Colonic mucosa (tissue), 4 donors: ENCODE measurements around the gene MRPL21. TPM values are rescaled to one million over a fixed set of nuclear protein-coding genes. Genes with fewer than 3 reads are reported as not detected.
A peak's percentile ranks its signal among the peaks of the same experiment; 100 is the strongest.

Experiments used
- DNase-seq: peaks from one replicate; pipeline ENCODE4 v3.0.0-alpha.2; 2020
- H3K27ac ChIP-seq: fragments of 200-600 bp; one replicate; pipeline ENCODE4 v1.8.0; 2021
- H3K27me3 ChIP-seq: fragments of 200-600 bp; one replicate; pipeline ENCODE4 v1.8.0; 2021
- H3K36me3 ChIP-seq: fragments of 200-600 bp; one replicate; pipeline ENCODE4 v1.8.0; 2021
- H3K4me1 ChIP-seq: fragments of 200-600 bp; one replicate; pipeline ENCODE4 v1.8.0; 2021; ENCODE audit warnings: mild to moderate bottlenecking
- H3K4me3 ChIP-seq: fragments of 200-600 bp; one replicate; pipeline ENCODE4 v1.8.0; 2021
- H3K9ac ChIP-seq, 2 donors: one replicate each; pipeline ENCODE4 v1.7.0; 2013; ENCODE audit warnings: control low read depth in 2 of 2, low read depth in 2 of 2, low read length in 2 of 2
- H3K9me3 ChIP-seq: fragments of 200-600 bp; one replicate; pipeline ENCODE4 v1.8.0; 2021
- CTCF ChIP-seq: fragments of 200-600 bp; IDR thresholded peaks from one replicate; pipeline ENCODE4 v1.8.0; 2022; ENCODE audit warnings: antibody characterized with exemption, mild to moderate bottlenecking
- intact Hi-C: fragments of 100-400 bp; cut with DNase I; formaldehyde crosslinking; loops from one replicate; pipeline ENCODE4 v1.14.1; 2022
- total RNA-seq, 2 donors: library from RNA; stranded (reverse); fragmentation: NEBNext Ultra II Directional in 1 of 2; extraction: Animal tissue kit (Norgen Biotek cat#: 25700) in 1 of 2; gene quantifications; one replicate each; pipeline ENCODE4 v1.2.1, GENCODE V29; 2021
- donor health status: healthy.
- donor health status: DM: no; HTN: no; CAD: no.
- donor health status: DM: no; HTN: no; CAD: no.

Gene MRPL21
- total RNA-seq, 2 donors from 2014 or later, result 59.8 to 104 TPM

GRCh38 chr11:68908273-68908672, 4.6 kb upstream of the MRPL21 start:
- intact Hi-C loops, result no loop called here
- Histone ChIP-seq H3K9me3 (no peaks in the 10 kb centered on the region), H3K27me3 (no peaks in the 10 kb centered on the region), H3K4me1 (peaks cover 7% of the 10 kb centered on the region), H3K36me3 (peaks cover 12% of the 10 kb centered on the region), H3K4me3 (no peak overlapping the region), H3K27ac (no peak overlapping the region), H3K9ac (no peak overlapping the region)
- no peak for DNase-seq
- TF ChIP-seq CTCF, result no peak

- no peak for DNase-seq
- Histone ChIP-seq H3K9ac (no peak overlapping the region), H3K27ac (no peak overlapping the region), H3K9me3 (no peaks in the 10 kb centered on the region), H3K27me3 (no peaks in the 10 kb centered on the region), H3K4me3 (no peak overlapping the region), H3K4me1 (peaks cover 13% of the 10 kb centered on the region), H3K36me3 (no peaks in the 10 kb centered on the region)
- intact Hi-C loops, result no loop called here
- TF ChIP-seq CTCF, result no peak
Measured at GRCh38 chr11:68905421-68906360, 2.1 kb upstream of the MRPL21 start.

- no peaks in the 10 kb centered on the region for H3K36me3 ChIP-seq
- H3K27me3 ChIP-seq, result no peaks in the 10 kb centered on the region
- H3K9me3 ChIP-seq, result no peaks in the 10 kb centered on the region
- H3K9ac ChIP-seq, result peak overlapping the region; percentile 82 to 90
- intact Hi-C loops, result no loop called here
- no peak for TF ChIP-seq CTCF
- H3K4me1 ChIP-seq, result peaks cover 13% of the 10 kb centered on the region
- peak; percentile 52 for DNase-seq
- H3K27ac ChIP-seq, result peak overlapping the region; percentile 55
- H3K4me3 ChIP-seq, result peak overlapping the region; percentile 78
Measured at GRCh38 chr11:68904248-68904847, 716 bp upstream of the MRPL21 start.

GRCh38 chr11:68900835-68901381, 2.7 kb downstream of the MRPL21 start:
- H3K9me3 ChIP-seq, result no peaks in the 10 kb centered on the region
- H3K4me3 ChIP-seq, result no peak overlapping the region
- no peak for DNase-seq
- no peak overlapping the region for H3K27ac ChIP-seq
- intact Hi-C loops, result no loop called here
- peaks cover 13% of the 10 kb centered on the region for H3K4me1 ChIP-seq
- no peaks in the 10 kb centered on the region for H3K36me3 ChIP-seq
- no peak for TF ChIP-seq CTCF
- no peaks in the 10 kb centered on the region for H3K27me3 ChIP-seq
- H3K9ac ChIP-seq, result no peak overlapping the region

- peaks cover 7% of the 10 kb centered on the region for H3K36me3 ChIP-seq
- TF ChIP-seq CTCF, result no peak
- no peak overlapping the region for H3K9ac ChIP-seq
- peaks cover under 1% of the 10 kb centered on the region for H3K4me1 ChIP-seq
- intact Hi-C loops, result no loop called here
- no peaks in the 10 kb centered on the region for H3K9me3 ChIP-seq
- no peak overlapping the region for H3K4me3 ChIP-seq
- no peak for DNase-seq
- H3K27me3 ChIP-seq, result no peaks in the 10 kb centered on the region
- H3K27ac ChIP-seq, result no peak overlapping the region
Measured at GRCh38 chr11:68897441-68897840, 6.2 kb downstream of the MRPL21 start.
